ENCODE results near the gene BRMS1L. TPM values are rescaled to one million over a fixed set of nuclear protein-coding genes. Genes with fewer than 3 reads are reported as not detected.

The BRMS1L gene
- total RNA-seq, 1 donor from 2014 or later = 3.7 TPM

DNA sequence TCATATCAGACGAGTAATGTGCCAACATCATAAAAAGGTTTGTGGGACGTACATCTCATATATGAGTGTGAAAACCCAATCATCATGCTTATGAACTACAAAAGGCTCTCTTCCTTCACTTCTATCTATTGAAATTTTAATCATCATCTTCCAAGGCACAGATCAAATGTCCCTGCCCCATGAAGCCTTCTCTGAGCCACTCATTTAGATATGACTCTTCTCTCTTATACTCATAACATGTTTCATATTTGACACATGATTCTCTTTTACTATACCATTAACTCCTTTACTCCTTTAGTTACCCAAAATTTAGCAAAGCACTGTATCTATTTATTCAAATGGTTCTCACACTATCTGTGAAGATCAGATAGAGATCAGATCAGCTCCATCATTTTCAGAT lies 39.3 kb upstream of the BRMS1L start:
- DNase-seq (no peak), ATAC-seq (ENCODE audit: low read depth) (no peak)
- ChIA-PET POLR2A (no interaction called here), CTCF (no interaction called here)
- no peaks in the 10 kb centered on the region for H3K9me3 Mint-ChIP-seq
- H3K4me3 Mint-ChIP-seq = no peak overlapping the region
- no peak overlapping the region for H3K27ac Mint-ChIP-seq
- no peaks in the 10 kb centered on the region for H3K4me1 Mint-ChIP-seq
- H3K36me3 Mint-ChIP-seq (ENCODE audit: low read depth) = peaks cover 21% of the 10 kb centered on the region
- TF ChIP-seq, protein P1, sequence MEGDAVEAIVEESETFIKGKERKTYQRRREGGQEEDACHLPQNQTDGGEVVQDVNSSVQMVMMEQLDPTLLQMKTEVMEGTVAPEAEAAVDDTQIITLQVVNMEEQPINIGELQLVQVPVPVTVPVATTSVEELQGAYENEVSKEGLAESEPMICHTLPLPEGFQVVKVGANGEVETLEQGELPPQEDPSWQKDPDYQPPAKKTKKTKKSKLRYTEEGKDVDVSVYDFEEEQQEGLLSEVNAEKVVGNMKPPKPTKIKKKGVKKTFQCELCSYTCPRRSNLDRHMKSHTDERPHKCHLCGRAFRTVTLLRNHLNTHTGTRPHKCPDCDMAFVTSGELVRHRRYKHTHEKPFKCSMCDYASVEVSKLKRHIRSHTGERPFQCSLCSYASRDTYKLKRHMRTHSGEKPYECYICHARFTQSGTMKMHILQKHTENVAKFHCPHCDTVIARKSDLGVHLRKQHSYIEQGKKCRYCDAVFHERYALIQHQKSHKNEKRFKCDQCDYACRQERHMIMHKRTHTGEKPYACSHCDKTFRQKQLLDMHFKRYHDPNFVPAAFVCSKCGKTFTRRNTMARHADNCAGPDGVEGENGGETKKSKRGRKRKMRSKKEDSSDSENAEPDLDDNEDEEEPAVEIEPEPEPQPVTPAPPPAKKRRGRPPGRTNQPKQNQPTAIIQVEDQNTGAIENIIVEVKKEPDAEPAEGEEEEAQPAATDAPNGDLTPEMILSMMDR (IDR thresholded peaks at IDR 0.05) = no peak
- intact Hi-C loops (cut with micrococcal nuclease) = no loop called here
- H3K27me3 Mint-ChIP-seq = no peaks in the 10 kb centered on the region

DNA sequence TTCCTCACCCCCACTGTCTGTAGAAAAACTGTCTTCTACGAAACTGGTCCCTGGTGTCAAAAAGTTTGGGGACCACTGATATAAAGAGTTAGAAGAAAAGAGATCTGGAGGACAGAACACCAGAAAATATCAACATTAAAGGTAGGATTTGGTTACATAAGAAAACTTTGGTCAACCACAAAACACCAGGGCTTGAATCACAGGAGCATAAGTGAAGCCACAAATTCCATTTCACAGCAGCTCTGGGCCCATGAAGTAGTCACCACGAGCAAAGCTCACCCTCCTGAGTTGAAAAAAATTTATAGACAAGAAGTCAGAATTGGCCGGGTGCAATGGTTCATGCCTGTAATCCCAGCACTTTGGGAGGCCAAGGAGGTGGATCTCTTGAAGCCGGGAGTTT lies 36.5 kb upstream of the BRMS1L start:
- no peaks in the 10 kb centered on the region for H3K9me3 Mint-ChIP-seq
- ChIA-PET CTCF (no interaction called here), POLR2A (no interaction called here)
- intact Hi-C loops (cut with micrococcal nuclease) = no loop called here
- H3K36me3 Mint-ChIP-seq (ENCODE audit: low read depth) = peaks cover 16% of the 10 kb centered on the region
- H3K27me3 Mint-ChIP-seq = no peaks in the 10 kb centered on the region
- ATAC-seq (ENCODE audit: low read depth) (no peak), DNase-seq (no peak)
- no peak overlapping the region for H3K27ac Mint-ChIP-seq
- TF ChIP-seq, protein P1 (IDR thresholded peaks at IDR 0.05) = no peak
- H3K4me3 Mint-ChIP-seq = no peak overlapping the region
- H3K4me1 Mint-ChIP-seq = no peaks in the 10 kb centered on the region

DNA sequence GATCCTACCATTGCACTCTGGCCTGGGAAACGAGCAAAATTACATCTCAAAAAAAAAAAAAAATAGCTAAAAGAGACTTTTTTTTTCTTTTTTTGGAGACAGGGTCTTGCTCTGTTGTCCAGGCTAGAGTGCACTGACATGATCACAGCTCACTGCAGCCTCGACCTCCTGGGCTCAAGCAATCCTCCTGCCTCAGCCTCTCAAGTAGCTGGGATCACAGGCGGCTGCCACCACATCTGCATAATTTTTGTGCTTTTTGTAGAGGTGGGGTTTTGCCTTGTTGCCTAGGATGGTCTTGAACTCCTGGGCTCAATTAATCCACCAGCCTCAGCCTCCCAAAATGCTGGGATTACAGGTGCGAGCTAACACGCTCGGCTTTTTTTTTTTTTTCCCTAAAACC lies 28.3 kb upstream of the BRMS1L start:
- ATAC-seq (ENCODE audit: low read depth) = no peak
- Mint-ChIP-seq H3K27me3 (no peaks in the 10 kb centered on the region), H3K4me1 (peaks cover 13% of the 10 kb centered on the region), H3K4me3 (no peak overlapping the region), H3K9me3 (no peaks in the 10 kb centered on the region), H3K36me3 (ENCODE audit: low read depth) (peaks cover 6% of the 10 kb centered on the region), H3K27ac (no peak overlapping the region)
- ChIA-PET POLR2A (no interaction called here), CTCF (interaction anchor here (0.9 kb wide), 1 partner anchor 24 kb away, joined by 3 read pairs; no protein-coding TSS in a partner anchor)
- TF ChIP-seq, protein P1 (IDR thresholded peaks at IDR 0.05) = no peak
- intact Hi-C loops (cut with micrococcal nuclease) = no loop called here
- no peak for DNase-seq

DNA sequence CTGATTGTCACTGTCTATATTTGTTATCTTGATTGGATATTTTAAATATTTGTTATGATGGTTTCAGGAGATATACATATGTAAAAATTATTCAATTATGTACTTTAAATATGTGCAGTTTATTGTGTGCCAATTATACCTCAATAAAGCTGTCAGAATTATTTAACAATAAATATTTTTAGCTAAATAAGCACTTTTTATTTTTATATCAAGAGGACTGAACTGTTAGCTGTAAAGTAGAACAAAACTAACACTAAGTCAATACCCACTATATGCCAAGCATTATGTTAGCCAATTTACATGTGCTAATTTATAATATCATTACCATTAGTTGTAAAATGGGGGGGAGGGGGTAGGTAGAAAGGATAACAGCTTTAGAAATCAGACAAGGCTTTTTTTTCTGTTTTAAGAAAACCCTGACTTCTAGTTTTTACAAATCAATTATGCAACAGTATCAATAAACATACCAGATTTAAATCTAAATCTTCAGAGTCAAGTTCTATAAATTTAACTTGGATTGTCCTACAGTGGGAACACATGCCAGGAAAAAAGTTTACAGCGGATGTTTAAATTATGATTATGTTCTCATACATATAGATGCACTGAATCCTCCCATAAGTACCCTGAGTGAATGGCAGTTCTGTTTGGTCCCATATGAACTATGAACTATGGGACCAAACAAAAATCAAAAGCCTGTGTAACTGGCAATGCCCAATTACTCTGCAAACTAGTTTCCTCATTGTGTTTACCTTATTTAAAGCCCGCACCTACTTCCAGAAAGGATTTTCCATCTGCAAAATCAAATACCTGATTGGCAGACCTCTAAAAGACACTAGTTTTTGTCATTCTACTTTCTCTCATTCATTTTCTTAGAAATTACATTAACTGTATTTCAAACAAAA lies 19.9 kb upstream of the BRMS1L start:
- H3K9me3 Mint-ChIP-seq = no peaks in the 10 kb centered on the region
- H3K4me1 Mint-ChIP-seq = peaks cover 31% of the 10 kb centered on the region
- ATAC-seq (ENCODE audit: low read depth) (no peak), DNase-seq (no peak)
- H3K27me3 Mint-ChIP-seq = no peaks in the 10 kb centered on the region
- TF ChIP-seq, protein P1 (IDR thresholded peaks at IDR 0.05) = no peak
- POLR2A ChIA-PET = interaction anchor here (1.8 kb wide), 1 partner anchor 20 kb away, joined by 5 read pairs; the partner anchor contains the start of gene BRMS1L
- CTCF ChIA-PET = interaction anchor here (1.4 to 2.2 kb wide), 2 partner anchors 12 to 15 kb away, joined by 5 to 12 read pairs; no protein-coding TSS in a partner anchor
- intact Hi-C loops (cut with micrococcal nuclease) = loop anchor here (5.0 to 10.0 kb wide), 3 partner anchors 271 to 1344 kb away; partner anchors contain the start of genes INSM2 and SPTSSA
- no peak overlapping the region for H3K27ac Mint-ChIP-seq
- H3K4me3 Mint-ChIP-seq = no peak overlapping the region
- H3K36me3 Mint-ChIP-seq (ENCODE audit: low read depth) = peaks cover 10% of the 10 kb centered on the region

All from activated B cell treated with CpG ODN at 0.5 μM for 24 hours (primary cell).